ENCODE data around the gene HDAC7.

DNA sequence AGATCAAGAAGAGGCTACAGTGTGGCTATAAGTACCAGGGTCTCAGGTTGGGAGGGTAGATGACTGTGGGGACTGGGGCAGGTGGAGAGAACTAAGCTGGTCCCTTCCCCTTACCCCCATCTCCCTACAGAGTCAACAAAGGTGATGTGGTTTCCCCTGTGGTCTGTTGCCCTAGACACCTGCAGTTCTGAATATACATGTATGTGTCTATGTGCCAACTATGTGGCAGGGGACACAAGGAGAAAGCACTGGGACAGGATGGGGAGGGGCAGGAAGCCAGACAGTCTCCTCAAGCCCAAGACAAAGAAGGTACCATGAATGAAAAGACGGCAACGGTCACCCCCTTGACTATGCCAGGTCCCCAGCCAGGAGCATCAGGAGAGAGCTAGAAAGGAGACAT lies 4.5 kb upstream of the HDAC7 start:
- TF ChIP-seq CTCF (conservative IDR thresholded peaks at IDR 0.05 in 1 of 2, IDR thresholded peaks at IDR 0.05 in 1 of 2; ENCODE audit: low read depth in 1 of 2, low read length in 2 of 2) = no peak
- no peak for TF ChIP-seq EZH2 (IDR thresholded peaks at IDR 0.05; ENCODE audit: low read length, missing control alignments)
